MM.1S (cell line): Measurements from ENCODE around the gene FGF12.

Experiments used
- CTCF ChIP-seq: fragments of 300-600 bp; sonication (generic); IDR thresholded peaks from 2 replicates; pipeline ENCODE4 v1.5.1; 2016; ENCODE audit warnings: antibody characterized with exemption, low read length, mixed read lengths
- EZH2 ChIP-seq: fragments of 300-600 bp; sonication (generic); optimal IDR thresholded peaks from 2 replicates; pipeline ENCODE3; 2017; ENCODE audit warnings: low read depth, mild to moderate bottlenecking, antibody characterized with exemption, low read length, mixed read lengths

GRCh38 chr3:192174283-192174682 is 553.1 kb downstream of the FGF12 start:
- TF ChIP-seq CTCF: no peak
- TF ChIP-seq EZH2: no peak
